H9 (cell line): ENCODE data around the gene CEACAM4. TPM values are rescaled to one million over a fixed set of nuclear protein-coding genes. Genes with fewer than 3 reads are reported as not detected.

Experiments
- DNase-seq: peaks from one replicate; pipeline ENCODE4 v3.0.0-alpha.2; 2017
- H2AFZ ChIP-seq: one replicate; pipeline ENCODE4 v1.6.1; 2013; ENCODE audit warnings: mild to moderate bottlenecking, low read length, control low read depth, moderate library complexity
- H2AK5ac ChIP-seq: 2 replicates; pipeline ENCODE4 v1.6.1; 2013; ENCODE audit warnings: low read length, control low read depth, mixed read lengths; ENCODE audit not compliant: insufficient read length
- H2BK120ac ChIP-seq: one replicate; pipeline ENCODE4 v1.6.1; 2013; ENCODE audit warnings: low read depth, mild to moderate bottlenecking, low read length, control low read depth, inconsistent platforms; ENCODE audit not compliant: poor library complexity, severe bottlenecking
- H2BK12ac ChIP-seq: 2 replicates; pipeline ENCODE4 v1.6.1; 2013; ENCODE audit warnings: low read length, control low read depth, mixed read lengths, low read depth; ENCODE audit not compliant: insufficient read length
- H2BK15ac ChIP-seq: 2 replicates; pipeline ENCODE4 v1.6.1; 2013; ENCODE audit warnings: low read depth, low read length, control low read depth
- H2BK20ac ChIP-seq: one replicate; pipeline ENCODE4 v1.6.1; 2013; ENCODE audit warnings: low read depth, mild to moderate bottlenecking, low read length, control low read depth, inconsistent platforms; ENCODE audit not compliant: poor library complexity, severe bottlenecking
- H2BK5ac ChIP-seq: 2 replicates; pipeline ENCODE4 v1.6.1; 2013; ENCODE audit warnings: low read length, control low read depth, mixed read lengths; ENCODE audit not compliant: insufficient read length
- H3K14ac ChIP-seq: 2 replicates; pipeline ENCODE4 v1.6.1; 2013; ENCODE audit warnings: low read length, control low read depth; ENCODE audit not compliant: insufficient read depth
- H3K18ac ChIP-seq: 2 replicates; pipeline ENCODE4 v1.6.1; 2013; ENCODE audit warnings: low read depth, mild to moderate bottlenecking, mixed read lengths, low read length, control low read depth; ENCODE audit not compliant: insufficient read length
- H3K23ac ChIP-seq: 2 replicates; pipeline ENCODE4 v1.6.1; 2013; ENCODE audit warnings: low read length, control low read depth, mixed read lengths, low read depth; ENCODE audit not compliant: insufficient read length
- H3K23me2 ChIP-seq: 2 replicates; pipeline ENCODE4 v1.6.1; 2013; ENCODE audit warnings: low read depth, mild to moderate bottlenecking, mixed read lengths, low read length, control low read depth; ENCODE audit not compliant: insufficient read length, poor library complexity, severe bottlenecking
- H3K27ac ChIP-seq: 2 replicates; pipeline ENCODE4 v1.5.1; 2013; ENCODE audit warnings: low read length, control low read depth, mixed read lengths, low read depth; ENCODE audit not compliant: insufficient read length
- H3K27me3 ChIP-seq: 2 replicates; pipeline ENCODE4 v1.6.1; 2013; ENCODE audit warnings: low read length, control low read depth, inconsistent platforms; ENCODE audit not compliant: insufficient read depth
- H3K4ac ChIP-seq: 2 replicates; pipeline ENCODE4 v1.6.1; 2013; ENCODE audit warnings: low read depth, mild to moderate bottlenecking, control low read depth, inconsistent platforms, low read length, moderate library complexity
- H3K4me1 ChIP-seq: 2 replicates; pipeline ENCODE4 v1.6.1; 2013; ENCODE audit warnings: low read length, control low read depth, inconsistent platforms; ENCODE audit not compliant: insufficient read depth
- H3K4me2 ChIP-seq: 2 replicates; pipeline ENCODE4 v1.6.1; 2013; ENCODE audit warnings: low read length, control low read depth, mixed read lengths; ENCODE audit not compliant: insufficient read length, insufficient read depth
- H3K56ac ChIP-seq: 2 replicates; pipeline ENCODE4 v1.6.1; 2013; ENCODE audit warnings: low read depth, mild to moderate bottlenecking, mixed read lengths, low read length, control low read depth; ENCODE audit not compliant: insufficient read length
- H3K79me1 ChIP-seq: 2 replicates; pipeline ENCODE4 v1.6.1; 2013; ENCODE audit warnings: low read depth, mild to moderate bottlenecking, moderate library complexity, low read length, control low read depth, inconsistent platforms; ENCODE audit not compliant: insufficient read depth, poor library complexity, severe bottlenecking
- H3K79me2 ChIP-seq: 2 replicates; pipeline ENCODE4 v1.6.1; 2013; ENCODE audit warnings: low read length, control low read depth, inconsistent platforms; ENCODE audit not compliant: insufficient read depth
- H3K9ac ChIP-seq: 2 replicates; pipeline ENCODE4 v1.6.1; 2013; ENCODE audit warnings: low read length, control low read depth, mixed read lengths; ENCODE audit not compliant: insufficient read length; ENCODE audit errors: extremely low read depth
- H3K9me3 ChIP-seq: one replicate; pipeline ENCODE4 v1.6.1; 2013; ENCODE audit warnings: low read depth, low read length, inconsistent platforms; ENCODE audit not compliant: control insufficient read depth
- H3T11ph ChIP-seq: one replicate; pipeline ENCODE4 v1.6.1; 2013; ENCODE audit warnings: mild to moderate bottlenecking, low read length, control low read depth, inconsistent platforms
- H4K20me1 ChIP-seq: one replicate; pipeline ENCODE4 v1.6.1; 2013; ENCODE audit not compliant: control insufficient read depth, insufficient read length, insufficient read depth
- H4K5ac ChIP-seq: 2 replicates; pipeline ENCODE4 v1.6.1; 2013; ENCODE audit warnings: low read depth, mild to moderate bottlenecking, mixed read lengths, low read length, control low read depth; ENCODE audit not compliant: insufficient read length
- H4K8ac ChIP-seq: replicated peaks from 2 replicates; pipeline ENCODE4 v1.6.1; 2013; ENCODE audit warnings: low read length, control low read depth, mixed read lengths, low read depth; ENCODE audit not compliant: insufficient read length
- H4K91ac ChIP-seq: 2 replicates; pipeline ENCODE4 v1.6.1; 2013; ENCODE audit warnings: low read depth, mild to moderate bottlenecking, moderate library complexity, mixed read lengths, low read length, control low read depth; ENCODE audit not compliant: insufficient read length
- H3K27ac Mint-ChIP-seq, 3 experiments: 2 replicates in 2 of 3; 3 replicates in 1 of 3; pipeline ENCODE4 v1.8.0; 2020 to 2021; ENCODE audit warnings: mixed read lengths in 3 of 3, mild to moderate bottlenecking in 1 of 3, moderate library complexity in 1 of 3
- H3K27me3 Mint-ChIP-seq: 2 replicates; pipeline ENCODE4 v1.8.0; 2021; ENCODE audit warnings: low read depth, mild to moderate bottlenecking, moderate library complexity, mixed read lengths
- H3K36me3 Mint-ChIP-seq, 3 experiments: 2 replicates in 2 of 3; 3 replicates in 1 of 3; pipeline ENCODE4 v1.8.0; 2020 to 2021; ENCODE audit warnings: low read depth in 3 of 3, mixed read lengths in 3 of 3; ENCODE audit not compliant: insufficient read depth in 1 of 3
- H3K4me1 Mint-ChIP-seq, 2 experiments: 2 replicates each; pipeline ENCODE4 v1.8.0; 2020; ENCODE audit warnings: mixed read lengths in 2 of 2
- H3K4me3 Mint-ChIP-seq, 2 experiments: 2 replicates in 1 of 2; 3 replicates in 1 of 2; pipeline ENCODE4 v1.8.0; 2020 to 2021; ENCODE audit warnings: mild to moderate bottlenecking in 2 of 2, mixed read lengths in 2 of 2, moderate library complexity in 1 of 2
- H3K9me3 Mint-ChIP-seq, 2 experiments: 2 replicates in 1 of 2; 3 replicates in 1 of 2; pipeline ENCODE4 v1.8.0; 2020; ENCODE audit warnings: mild to moderate bottlenecking in 2 of 2, mixed read lengths in 2 of 2, moderate library complexity in 1 of 2
- WGBS: extraction: QIAGEN DNeasy Blood & Tissue Kit; methylation state at CpG from one replicate; pipeline ENCODE4 v1.1.7; 2013; ENCODE audit warnings: missing lambda C conversion rate, low lambda C conversion rate, mixed read lengths; ENCODE audit not compliant: insufficient read length; ENCODE audit errors: extremely low coverage; 5-methylcytosine and 5-hydroxymethylcytosine counted together
- total RNA-seq: library from RNA; stranded (reverse); gene quantifications from 2 replicates; pipeline ENCODE4 v1.2.1, GENCODE V29; 2021
- TF ChIP-seq, protein P1 (sequence below): fragments of 200-600 bp; sonication (generic); conservative IDR thresholded peaks from 3 replicates; pipeline ENCODE4 v1.8.0; 2021; ENCODE audit warnings: antibody characterized with exemption, mild to moderate bottlenecking

Gene CEACAM4
- total RNA-seq, 1 experiment from 2014 or later: not detected

DNA sequence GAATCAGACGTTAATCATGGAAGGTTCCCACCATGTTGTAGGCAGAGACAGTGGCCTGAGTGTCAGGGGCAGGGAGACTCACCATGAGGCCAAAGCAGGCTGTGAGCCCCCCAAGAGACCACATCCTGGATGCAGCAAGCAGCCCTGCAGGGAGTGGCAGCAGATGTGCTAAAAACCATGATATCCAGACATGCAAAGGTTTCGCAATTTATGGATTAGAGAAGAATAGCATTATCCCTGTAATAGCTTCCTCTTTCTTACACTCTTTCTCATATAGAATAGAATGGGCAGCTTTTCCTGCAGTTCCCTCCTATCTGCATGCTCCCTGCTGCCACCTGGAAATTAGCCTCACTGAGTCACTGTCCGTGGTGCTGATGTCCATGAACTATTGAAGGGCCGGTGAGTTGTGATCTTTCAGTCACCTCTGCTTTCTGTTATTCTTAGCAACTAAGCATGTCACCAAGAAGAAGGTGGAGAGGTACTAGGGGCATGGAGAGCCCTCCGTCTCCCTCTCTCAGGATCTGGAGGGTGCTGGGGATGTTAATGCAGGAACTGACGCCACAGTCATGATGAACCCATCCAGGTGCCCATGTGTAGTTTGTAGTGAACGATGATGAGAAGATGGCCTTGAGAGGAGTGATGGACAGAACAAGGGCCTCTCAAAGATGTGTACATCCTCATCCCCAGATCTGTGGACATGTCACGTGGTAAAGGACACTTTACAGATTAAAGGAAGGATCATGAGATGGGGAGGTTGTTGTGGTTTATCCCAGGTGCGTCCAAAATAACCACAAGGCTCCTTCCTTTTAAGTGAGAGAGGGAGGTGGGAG lies 9.9 kb downstream of the CEACAM4 start:
- Histone ChIP-seq H4K20me1 (no peaks in the 10 kb centered on the region), H3K9me3 (peaks cover 86% of the 10 kb centered on the region), H2AK5ac (no peak overlapping the region), H2BK20ac (no peak overlapping the region), H3K56ac (no peak overlapping the region), H3K23me2 (no peaks in the 10 kb centered on the region), H2BK15ac (no peak overlapping the region), H3K79me1 (no peaks in the 10 kb centered on the region), H3K4me2 (no peak overlapping the region), H3K27ac (no peak overlapping the region), H3K9ac (no peak overlapping the region), H2BK5ac (no peak overlapping the region), H3K4ac (no peak overlapping the region), H4K8ac (no peak overlapping the region), H3K23ac (no peak overlapping the region), H3K14ac (no peak overlapping the region), H2AFZ (no peak overlapping the region), H3K79me2 (no peaks in the 10 kb centered on the region), H4K5ac (no peak overlapping the region), H3K18ac (no peak overlapping the region), H3T11ph (no peak overlapping the region), H4K91ac (no peak overlapping the region), H2BK12ac (no peak overlapping the region), H3K4me1 (no peaks in the 10 kb centered on the region), H3K27me3 (no peaks in the 10 kb centered on the region; the same call in 1 of the 2 replicates), H2BK120ac (no peak overlapping the region)
- no peak overlapping the region for H3K27ac Mint-ChIP-seq
- H3K4me1 Mint-ChIP-seq: no peaks in the 10 kb centered on the region
- whole genome bisulfite sequencing: no CpG with 5 or more reads among the region's 9 CpGs
- TF ChIP-seq, protein P1, sequence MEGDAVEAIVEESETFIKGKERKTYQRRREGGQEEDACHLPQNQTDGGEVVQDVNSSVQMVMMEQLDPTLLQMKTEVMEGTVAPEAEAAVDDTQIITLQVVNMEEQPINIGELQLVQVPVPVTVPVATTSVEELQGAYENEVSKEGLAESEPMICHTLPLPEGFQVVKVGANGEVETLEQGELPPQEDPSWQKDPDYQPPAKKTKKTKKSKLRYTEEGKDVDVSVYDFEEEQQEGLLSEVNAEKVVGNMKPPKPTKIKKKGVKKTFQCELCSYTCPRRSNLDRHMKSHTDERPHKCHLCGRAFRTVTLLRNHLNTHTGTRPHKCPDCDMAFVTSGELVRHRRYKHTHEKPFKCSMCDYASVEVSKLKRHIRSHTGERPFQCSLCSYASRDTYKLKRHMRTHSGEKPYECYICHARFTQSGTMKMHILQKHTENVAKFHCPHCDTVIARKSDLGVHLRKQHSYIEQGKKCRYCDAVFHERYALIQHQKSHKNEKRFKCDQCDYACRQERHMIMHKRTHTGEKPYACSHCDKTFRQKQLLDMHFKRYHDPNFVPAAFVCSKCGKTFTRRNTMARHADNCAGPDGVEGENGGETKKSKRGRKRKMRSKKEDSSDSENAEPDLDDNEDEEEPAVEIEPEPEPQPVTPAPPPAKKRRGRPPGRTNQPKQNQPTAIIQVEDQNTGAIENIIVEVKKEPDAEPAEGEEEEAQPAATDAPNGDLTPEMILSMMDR: no peak
- H3K36me3 Mint-ChIP-seq: peaks cover 0 to 21% (median 9%) of the 10 kb centered on the region in 3 experiments; a peak in 4 of 7 replicates
- no peak overlapping the region for H3K4me3 Mint-ChIP-seq
- DNase-seq: peak; percentile 30
- H3K9me3 Mint-ChIP-seq: peaks cover 78 to 99% of the 10 kb centered on the region in 2 experiments
- no peaks in the 10 kb centered on the region; the same call in 1 of the 2 replicates for H3K27me3 Mint-ChIP-seq
